A549 treated with AZD9567 at 1 μM for 4 hours (cell line): Measurements from ENCODE around the gene ATXN10. TPM values are rescaled to one million over a fixed set of nuclear protein-coding genes. Genes with fewer than 3 reads are reported as not detected.

Experiments
- total RNA-seq: library from RNA; stranded (reverse); fragments of 200-300 nt; extraction: Qiagen RNA extraction; gene quantifications from 5 replicates; pipeline ENCODE4 v1.2.3, GENCODE V29; 2022; ENCODE audit not compliant: insufficient read depth

ATXN10 gene, protein sequence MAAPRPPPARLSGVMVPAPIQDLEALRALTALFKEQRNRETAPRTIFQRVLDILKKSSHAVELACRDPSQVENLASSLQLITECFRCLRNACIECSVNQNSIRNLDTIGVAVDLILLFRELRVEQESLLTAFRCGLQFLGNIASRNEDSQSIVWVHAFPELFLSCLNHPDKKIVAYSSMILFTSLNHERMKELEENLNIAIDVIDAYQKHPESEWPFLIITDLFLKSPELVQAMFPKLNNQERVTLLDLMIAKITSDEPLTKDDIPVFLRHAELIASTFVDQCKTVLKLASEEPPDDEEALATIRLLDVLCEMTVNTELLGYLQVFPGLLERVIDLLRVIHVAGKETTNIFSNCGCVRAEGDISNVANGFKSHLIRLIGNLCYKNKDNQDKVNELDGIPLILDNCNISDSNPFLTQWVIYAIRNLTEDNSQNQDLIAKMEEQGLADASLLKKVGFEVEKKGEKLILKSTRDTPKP
- total RNA-seq, result 98.0 to 153 TPM (median 104 TPM) in 5 replicates

DNA sequence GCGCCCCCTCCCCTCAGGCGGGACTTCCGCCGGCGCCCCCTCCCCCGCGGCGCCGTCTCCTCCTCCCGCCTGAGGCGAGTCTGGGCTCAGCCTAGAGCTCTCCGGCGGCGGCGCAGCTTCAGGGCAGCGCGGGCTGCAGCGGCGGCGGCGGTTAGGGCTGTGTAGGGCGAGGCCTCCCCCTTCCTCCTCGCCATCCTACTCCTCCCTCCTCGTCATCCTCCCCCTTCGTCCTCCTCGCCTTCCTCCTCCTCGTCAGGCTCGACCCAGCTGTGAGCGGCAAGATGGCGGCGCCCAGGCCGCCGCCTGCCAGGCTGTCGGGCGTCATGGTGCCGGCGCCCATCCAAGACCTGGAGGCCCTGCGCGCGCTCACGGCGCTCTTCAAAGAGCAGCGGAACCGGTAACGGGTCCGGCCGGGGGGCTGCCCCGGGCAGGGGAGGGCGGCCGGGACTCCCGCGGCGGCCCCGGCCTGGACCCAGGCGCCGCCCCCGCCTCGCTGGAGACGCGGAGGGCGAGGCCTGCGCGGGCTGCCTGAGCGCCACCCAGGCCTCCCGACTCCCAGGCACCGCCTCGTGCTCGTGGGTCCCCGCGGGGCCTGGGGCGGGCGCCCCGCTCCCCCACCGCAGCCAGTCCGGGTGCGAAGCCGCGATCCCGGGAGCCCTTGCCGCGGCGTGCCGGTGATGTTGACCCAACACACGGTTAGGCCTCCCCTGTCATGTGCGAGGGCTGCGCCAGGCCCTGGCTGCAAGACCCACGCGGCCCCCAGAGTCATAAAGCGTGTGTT is at the start of gene ATXN10:
Gene ATXN10 (plus strand): TSS at position 52 of the 781 bp plus-strand sequence. CDS start 230 bp downstream, at position 282.

Other genes starting within 250 kb of the ATXN10 start
- gene FBLN1, start 169.0 kb upstream of the ATXN10 start, total RNA-seq, result 38.0 to 54.0 TPM (median 52.1 TPM) in 5 replicates